NCI-H748 treated with DMSO at 0.1 percent for 48 hours (cell line): ENCODE data around the gene FAM217A.

Experiments used
- DNase-seq: peaks from one replicate; lab custom pipeline; 2025; lab: John Stamatoyannopoulos, UW

FAM217A gene

DNA sequence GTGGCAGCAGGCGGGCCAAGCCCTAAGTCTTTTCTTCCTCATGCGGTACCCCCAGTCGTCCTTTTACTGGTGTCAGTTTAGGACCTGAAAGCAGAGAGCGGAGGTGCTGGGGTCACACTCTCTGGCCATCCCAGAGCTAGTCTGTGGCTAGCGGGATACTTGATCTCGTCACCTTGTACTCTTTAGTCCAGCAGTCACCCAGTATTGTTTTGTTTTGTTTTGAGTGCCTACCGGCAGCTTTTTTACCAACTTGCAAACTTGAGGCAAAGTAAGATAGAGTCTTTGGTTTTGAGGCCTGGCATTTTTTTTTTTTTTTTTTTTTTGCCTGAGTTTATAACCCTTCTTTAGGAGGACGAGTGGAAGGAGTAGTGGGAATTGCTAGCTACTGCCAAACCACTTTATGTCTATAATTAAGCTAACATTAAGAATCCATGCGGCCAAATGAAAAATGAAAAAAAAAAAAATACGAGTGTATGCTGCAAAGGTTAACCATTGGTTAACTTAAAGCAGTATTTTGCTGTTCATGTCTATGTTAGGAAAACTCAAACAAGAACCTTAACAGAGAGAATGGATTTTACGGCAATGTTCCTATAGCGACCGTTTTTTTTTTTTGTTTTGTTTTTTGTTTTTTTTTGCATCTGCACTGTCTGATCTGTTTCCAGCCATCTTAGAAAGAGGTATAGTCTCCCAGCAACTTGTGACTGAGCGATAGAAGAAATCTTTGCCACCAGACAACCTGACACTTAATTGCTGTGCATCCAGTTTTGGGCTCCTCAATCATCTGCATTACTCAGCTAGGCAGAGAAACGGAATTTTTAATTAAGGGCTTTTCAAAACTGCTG lies 56.9 kb downstream of the FAM217A start:
- no peak for DNase-seq

DNA sequence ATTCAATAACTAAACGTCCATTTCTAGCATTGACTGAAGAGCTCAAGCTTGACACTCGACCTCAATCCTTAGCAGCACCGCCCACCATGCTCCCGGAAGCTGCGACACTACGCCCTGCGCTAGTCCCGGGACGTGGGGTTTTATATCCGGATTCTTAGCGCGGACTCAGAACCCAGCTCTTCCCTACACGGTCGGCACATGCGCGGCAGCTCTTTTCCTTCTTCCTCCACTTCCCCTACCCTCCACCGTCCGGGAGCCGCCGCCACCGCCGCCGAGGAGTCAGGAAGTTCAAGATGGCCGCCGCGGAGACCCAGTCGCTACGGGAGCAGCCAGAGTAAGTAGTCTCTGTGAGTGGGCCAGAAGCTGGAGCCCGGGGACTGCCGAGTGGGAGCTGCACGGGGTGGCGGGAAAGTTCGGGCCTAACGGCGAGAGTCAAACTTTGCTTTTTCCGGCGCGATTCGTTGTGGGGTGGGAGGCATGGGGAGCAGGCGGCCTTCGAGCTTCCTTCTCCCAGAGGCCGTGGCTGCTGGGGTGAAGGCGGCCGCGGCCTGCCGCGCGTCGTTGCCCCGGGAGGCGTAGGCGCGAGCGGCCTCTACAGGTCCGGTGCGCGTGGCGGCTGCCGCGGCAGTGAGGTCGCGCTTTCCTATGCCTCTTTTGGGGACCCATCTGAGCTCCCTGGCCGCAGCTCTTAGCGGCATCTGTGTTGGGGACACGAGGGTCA lies 57.6 kb downstream of the FAM217A start:
- DNase-seq: peak; percentile 93

DNA sequence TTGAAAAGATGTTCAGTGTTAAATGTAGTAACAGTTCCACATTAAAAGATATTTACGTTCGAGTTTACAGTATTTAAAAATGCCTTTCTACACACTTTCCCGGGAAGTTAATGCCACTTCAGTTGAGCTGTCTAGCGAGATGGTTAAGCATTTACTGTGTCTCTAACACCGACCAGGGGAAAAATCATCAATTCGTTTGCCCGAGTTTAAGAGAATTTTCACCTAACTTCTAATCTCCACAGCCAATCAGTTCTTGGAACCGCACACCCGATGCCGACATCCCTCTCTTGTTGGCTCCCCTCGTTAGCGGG lies 58.2 kb downstream of the FAM217A start:
- DNase-seq: no peak

DNA sequence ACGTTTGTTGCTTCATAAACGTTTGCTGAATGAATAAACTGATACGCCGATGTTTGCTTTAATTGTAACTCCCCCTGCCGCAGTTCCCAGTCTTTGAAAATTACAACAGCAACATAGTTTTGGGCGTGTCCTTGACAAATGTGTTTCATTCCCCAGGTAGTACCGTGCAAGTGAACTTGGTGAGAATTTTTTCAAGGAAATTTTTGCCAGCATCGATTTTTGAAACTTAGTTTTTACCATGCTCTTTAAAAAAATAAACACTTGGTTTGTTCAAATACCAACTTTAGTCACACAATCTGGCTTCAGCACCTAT lies 60.1 kb downstream of the FAM217A start:
- DNase-seq: no peak
